Measurements from ENCODE around the gene FCHSD1.
"Not testable (repeated sequence)": the region's sequence is repeated elsewhere in the genome, so short reads cannot be mapped to it uniquely, and the experiment has no call there.

The FCHSD1 gene

GRCh38 chr5:141617682-141618029 lies 33.6 kb downstream of the FCHSD1 start:
- TF ChIP-seq, protein P1, sequence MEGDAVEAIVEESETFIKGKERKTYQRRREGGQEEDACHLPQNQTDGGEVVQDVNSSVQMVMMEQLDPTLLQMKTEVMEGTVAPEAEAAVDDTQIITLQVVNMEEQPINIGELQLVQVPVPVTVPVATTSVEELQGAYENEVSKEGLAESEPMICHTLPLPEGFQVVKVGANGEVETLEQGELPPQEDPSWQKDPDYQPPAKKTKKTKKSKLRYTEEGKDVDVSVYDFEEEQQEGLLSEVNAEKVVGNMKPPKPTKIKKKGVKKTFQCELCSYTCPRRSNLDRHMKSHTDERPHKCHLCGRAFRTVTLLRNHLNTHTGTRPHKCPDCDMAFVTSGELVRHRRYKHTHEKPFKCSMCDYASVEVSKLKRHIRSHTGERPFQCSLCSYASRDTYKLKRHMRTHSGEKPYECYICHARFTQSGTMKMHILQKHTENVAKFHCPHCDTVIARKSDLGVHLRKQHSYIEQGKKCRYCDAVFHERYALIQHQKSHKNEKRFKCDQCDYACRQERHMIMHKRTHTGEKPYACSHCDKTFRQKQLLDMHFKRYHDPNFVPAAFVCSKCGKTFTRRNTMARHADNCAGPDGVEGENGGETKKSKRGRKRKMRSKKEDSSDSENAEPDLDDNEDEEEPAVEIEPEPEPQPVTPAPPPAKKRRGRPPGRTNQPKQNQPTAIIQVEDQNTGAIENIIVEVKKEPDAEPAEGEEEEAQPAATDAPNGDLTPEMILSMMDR (IDR thresholded peaks at IDR 0.05; ENCODE audit: insufficient read depth, low read length, poor library complexity, severe bottlenecking) = no peak
- Histone ChIP-seq H3K27me3 (replicated peaks; ENCODE audit: control insufficient read depth, insufficient read depth, low read length) (no peaks in the 10 kb centered on the region), H3K36me3 (ENCODE audit: control insufficient read depth, insufficient read depth, low read length) (peaks cover 5% of the 10 kb centered on the region), H3K4me3 (replicated peaks; ENCODE audit: low read depth, low read length) (peak overlapping the region; percentile 81)
- no peak for DNase-seq (ENCODE audit: extremely low read depth, insufficient read length)

DNA sequence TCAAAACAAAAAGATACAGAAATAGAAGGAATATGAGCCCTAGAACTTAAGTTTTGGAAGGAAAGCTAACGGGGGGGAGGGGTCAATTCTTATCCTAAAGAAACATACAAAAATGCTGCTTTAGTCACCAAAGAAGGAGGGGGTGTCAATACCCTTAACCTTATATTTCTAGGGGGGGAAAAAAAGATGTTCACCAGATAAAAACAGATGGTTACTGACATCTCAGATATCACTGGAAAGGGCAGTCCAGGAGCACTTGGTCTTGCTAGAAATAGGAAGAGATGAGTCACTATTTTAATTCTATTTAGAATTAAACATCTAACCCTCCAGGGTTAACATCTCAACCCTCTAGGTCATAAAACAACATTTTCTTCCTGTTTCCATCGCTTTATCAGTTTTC lies 34.1 kb downstream of the FCHSD1 start:
- Histone ChIP-seq H3K4me3 (replicated peaks; ENCODE audit: low read depth, low read length) (peak overlapping the region; percentile 81), H3K36me3 (ENCODE audit: control insufficient read depth, insufficient read depth, low read length) (peaks cover 5% of the 10 kb centered on the region), H3K27me3 (replicated peaks; ENCODE audit: control insufficient read depth, insufficient read depth, low read length) (no peaks in the 10 kb centered on the region)
- TF ChIP-seq, protein P1 (IDR thresholded peaks at IDR 0.05; ENCODE audit: insufficient read depth, low read length, poor library complexity, severe bottlenecking) = no peak
- no peak for DNase-seq (ENCODE audit: extremely low read depth, insufficient read length)

- DNase-seq (ENCODE audit: extremely low read depth, insufficient read length) = no peak
- Histone ChIP-seq H3K4me3 (replicated peaks; ENCODE audit: low read depth, low read length) (peak overlapping the region; percentile 81), H3K36me3 (ENCODE audit: control insufficient read depth, insufficient read depth, low read length) (peaks cover 2% of the 10 kb centered on the region; the same call in 1 of the 2 replicates), H3K27me3 (replicated peaks; ENCODE audit: control insufficient read depth, insufficient read depth, low read length) (no peaks in the 10 kb centered on the region)
- TF ChIP-seq, protein P1 (IDR thresholded peaks at IDR 0.05; ENCODE audit: insufficient read depth, low read length, poor library complexity, severe bottlenecking) = no peak
Observed at GRCh38 chr5:141615991-141616720, 35.1 kb downstream of the FCHSD1 start.

DNA sequence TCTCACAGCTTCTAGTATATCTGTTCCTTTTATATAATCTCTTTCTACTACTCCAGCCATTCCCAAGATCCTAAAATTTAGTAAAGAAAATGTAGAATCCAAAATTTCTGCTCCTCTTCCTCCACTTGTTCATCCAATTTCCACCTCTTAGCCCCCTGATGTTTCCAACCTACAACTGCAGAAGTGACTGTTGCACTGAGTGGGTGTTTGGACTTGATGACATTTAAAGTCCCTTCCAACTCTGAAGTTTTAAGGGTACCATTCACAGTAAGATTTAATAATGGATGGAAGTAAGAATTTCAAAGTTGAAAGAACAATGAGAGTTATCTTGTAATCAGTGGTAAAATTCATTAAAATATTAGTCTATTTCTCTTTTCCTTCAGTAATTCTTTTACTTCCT lies 37.9 kb downstream of the FCHSD1 start:
- H3K27me3 ChIP-seq (replicated peaks; ENCODE audit: control insufficient read depth, insufficient read depth, low read length) = no peaks in the 10 kb centered on the region
- no peak for DNase-seq (ENCODE audit: extremely low read depth, insufficient read length)
- H3K36me3 ChIP-seq (ENCODE audit: control insufficient read depth, insufficient read depth, low read length) = no peaks in the 10 kb centered on the region
- no peak overlapping the region for H3K4me3 ChIP-seq (replicated peaks; ENCODE audit: low read depth, low read length)
- TF ChIP-seq, protein P1 (IDR thresholded peaks at IDR 0.05; ENCODE audit: insufficient read depth, low read length, poor library complexity, severe bottlenecking) = no peak

GRCh38 chr5:141611289-141611688 lies 39.9 kb downstream of the FCHSD1 start:
- no peak for DNase-seq (ENCODE audit: extremely low read depth, insufficient read length)
- TF ChIP-seq, protein P1 (IDR thresholded peaks at IDR 0.05; ENCODE audit: insufficient read depth, low read length, poor library complexity, severe bottlenecking) = no peak
- no peaks in the 10 kb centered on the region for H3K27me3 ChIP-seq (replicated peaks; ENCODE audit: control insufficient read depth, insufficient read depth, low read length)
- no peak overlapping the region for H3K4me3 ChIP-seq (replicated peaks; ENCODE audit: low read depth, low read length)
- no peaks in the 10 kb centered on the region for H3K36me3 ChIP-seq (ENCODE audit: control insufficient read depth, insufficient read depth, low read length)

DNA sequence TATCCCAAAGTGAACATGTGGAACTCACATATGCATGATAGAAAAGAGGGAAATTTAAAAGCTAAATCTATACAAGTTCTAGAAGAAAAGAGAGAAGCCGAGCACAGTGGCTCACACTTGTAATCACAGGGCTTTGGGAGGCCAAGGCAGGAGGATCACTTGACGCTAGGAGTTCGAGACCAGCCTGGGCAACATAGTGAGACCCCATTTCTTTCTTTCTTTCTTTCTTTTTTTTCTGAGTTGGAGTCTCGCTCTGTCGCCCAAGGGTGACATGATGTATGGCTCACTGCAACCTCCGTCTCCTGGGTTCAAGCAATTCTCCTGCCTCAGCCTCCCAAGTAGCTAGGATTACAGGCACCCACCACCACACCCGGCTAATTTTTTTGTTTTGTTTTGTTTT lies 41.3 kb downstream of the FCHSD1 start:
- not testable (repeated sequence) for H3K27me3 ChIP-seq (replicated peaks; ENCODE audit: control insufficient read depth, insufficient read depth, low read length); H3K4me3 ChIP-seq (replicated peaks; ENCODE audit: low read depth, low read length); H3K36me3 ChIP-seq (ENCODE audit: control insufficient read depth, insufficient read depth, low read length); DNase-seq (ENCODE audit: extremely low read depth, insufficient read length)

Data from GM06990 (cell line).